ENCODE results near the gene ZSWIM1. TPM values are rescaled to one million over a fixed set of nuclear protein-coding genes. Genes with fewer than 3 reads are reported as not detected.

Gene ZSWIM1
- total and polyA plus RNA-seq, 2 of the 13 experiments (the other 11 are each of a cell fraction or from before 2014, with no cell fraction given): 9.5 to 11.7 TPM

DNA sequence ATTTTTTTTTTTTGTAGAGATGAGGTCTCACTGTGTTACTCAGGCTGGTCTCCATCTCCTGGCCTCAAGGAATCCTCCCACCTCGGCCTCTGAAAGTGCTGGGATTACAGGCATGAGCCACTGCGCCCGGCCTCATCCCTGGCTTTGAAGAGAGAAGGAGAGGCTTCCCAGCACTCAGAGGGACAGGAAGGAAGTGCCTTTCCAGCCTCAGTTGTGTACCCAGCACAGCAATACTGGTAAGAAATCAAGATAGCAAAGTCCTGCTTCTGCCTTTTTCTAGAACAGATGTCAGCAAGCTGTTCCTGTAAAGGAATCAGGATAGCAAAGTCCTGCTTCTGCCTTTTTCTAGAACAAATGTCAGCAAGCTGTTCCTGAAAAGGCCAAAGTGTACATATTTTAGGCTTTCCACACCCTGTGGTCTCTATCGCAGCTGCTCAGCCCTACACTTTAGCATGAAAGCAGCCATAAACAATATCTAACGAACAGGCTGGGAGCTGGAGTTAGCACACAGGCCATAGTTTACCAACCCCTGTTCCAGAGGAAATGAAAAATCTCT, 37.2 kb downstream of the ZSWIM1 start (continued):
- TF ChIP-seq, protein P1, sequence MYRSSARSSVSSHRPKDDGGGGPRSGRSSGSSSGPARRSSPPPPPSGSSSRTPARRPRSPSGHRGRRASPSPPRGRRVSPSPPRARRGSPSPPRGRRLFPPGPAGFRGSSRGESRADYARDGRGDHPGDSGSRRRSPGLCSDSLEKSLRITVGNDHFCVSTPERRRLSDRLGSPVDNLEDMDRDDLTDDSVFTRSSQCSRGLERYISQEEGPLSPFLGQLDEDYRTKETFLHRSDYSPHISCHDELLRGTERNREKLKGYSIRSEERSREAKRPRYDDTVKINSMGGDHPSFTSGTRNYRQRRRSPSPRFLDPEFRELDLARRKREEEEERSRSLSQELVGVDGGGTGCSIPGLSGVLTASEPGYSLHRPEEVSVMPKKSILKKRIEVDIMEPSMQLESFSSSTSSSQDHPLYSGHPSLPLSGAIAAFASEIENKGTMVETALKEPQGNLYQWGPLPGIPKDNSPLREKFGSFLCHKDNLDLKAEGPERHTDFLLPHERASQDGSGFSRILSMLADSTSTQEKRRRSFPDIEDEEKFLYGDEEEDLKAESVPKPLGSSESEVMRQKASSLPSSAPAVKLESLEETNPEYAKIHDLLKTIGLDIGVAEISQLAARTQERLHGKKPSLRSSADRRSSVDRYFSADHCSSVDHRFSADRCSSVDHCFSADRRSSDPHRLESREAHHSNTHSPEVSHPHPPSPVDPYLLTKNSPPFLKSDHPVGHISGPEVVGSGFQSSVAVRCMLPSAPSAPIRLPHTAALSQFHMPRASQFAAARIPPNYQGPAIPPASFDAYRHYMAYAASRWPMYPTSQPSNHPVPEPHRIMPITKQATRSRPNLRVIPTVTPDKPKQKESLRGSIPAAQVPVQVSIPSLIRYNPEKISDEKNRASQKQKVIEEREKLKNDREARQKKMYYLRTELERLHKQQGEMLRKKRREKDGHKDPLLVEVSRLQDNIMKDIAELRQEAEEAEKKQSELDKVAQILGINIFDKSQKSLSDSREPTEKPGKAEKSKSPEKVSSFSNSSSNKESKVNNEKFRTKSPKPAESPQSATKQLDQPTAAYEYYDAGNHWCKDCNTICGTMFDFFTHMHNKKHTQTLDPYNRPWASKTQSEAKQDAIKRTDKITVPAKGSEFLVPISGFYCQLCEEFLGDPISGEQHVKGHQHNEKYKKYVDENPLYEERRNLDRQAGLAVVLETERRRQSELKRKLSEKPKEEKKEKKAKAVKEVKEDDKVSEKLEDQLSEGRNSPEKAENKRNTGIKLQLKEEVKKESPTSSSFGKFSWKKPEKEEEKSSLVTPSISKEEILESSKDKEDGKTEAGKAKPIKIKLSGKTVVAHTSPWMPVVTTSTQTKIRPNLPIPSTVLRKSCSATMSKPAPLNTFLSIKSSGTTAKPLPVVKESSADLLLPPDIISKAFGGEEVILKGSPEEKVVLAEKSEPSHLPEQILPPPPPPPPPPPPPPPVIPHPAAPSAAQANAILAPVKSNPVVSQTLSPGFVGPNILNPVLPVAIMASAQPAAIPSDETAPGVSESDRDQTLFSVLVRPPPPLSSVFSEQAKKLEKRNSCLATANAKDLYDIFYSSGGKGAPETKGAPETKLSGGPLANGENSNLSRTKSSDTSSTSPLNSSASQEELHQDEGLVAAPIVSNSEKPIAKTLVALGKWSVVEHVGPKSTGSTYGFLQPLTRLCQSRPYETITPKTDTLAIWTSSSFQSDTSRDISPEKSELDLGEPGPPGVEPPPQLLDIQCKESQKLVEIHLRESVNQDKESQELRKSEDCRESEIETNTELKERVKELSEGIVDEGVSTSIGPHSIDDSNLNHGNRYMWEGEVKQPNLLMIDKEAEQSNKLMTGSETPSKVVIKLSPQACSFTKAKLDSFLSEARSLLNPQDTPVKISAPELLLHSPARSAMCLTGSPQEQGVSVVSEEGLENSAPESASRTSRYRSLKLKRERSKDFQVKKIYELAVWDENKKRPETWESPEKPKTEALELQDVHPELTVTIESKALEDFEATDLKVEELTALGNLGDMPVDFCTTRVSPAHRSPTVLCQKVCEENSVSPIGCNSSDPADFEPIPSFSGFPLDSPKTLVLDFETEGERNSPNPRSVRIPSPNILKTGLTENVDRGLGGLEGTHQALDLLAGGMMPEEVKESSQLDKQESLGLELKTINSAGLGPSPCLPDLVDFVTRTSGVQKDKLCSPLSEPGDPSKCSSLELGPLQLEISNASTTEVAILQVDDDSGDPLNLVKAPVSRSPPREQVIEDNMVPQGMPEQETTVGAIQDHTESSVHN (CRISPR knock-in tag; IDR thresholded peaks at IDR 0.05): no peak
- TF ChIP-seq NFYB (CRISPR knock-in tag; IDR thresholded peaks at IDR 0.05) (no peak), ZNF256 (CRISPR knock-in tag; conservative IDR thresholded peaks at IDR 0.05) (0 out of 2 replicates have a peak, but pooled peaks have one; percentile 43), ZNF30 (CRISPR knock-in tag; IDR thresholded peaks at IDR 0.05) (0 out of 2 replicates have a peak, but pooled peaks have one; percentile 53), KMT2B (CRISPR knock-in tag; IDR thresholded peaks at IDR 0.05) (no peak), RBM22 (optimal IDR thresholded peaks at IDR 0.05; ENCODE audit: low read length) (no peak), ZNF792 (CRISPR knock-in tag; IDR thresholded peaks at IDR 0.05) (no peak), ZNF431 (CRISPR knock-in tag; IDR thresholded peaks at IDR 0.05; ENCODE audit: borderline replicate concordance, low read depth) (no peak), ZFY (CRISPR knock-in tag; IDR thresholded peaks at IDR 0.05) (peak; percentile 40), TCF12 (IDR thresholded peaks at IDR 0.05) (no peak), TCF12 (CRISPR knock-in tag; IDR thresholded peaks at IDR 0.05) (no peak; the same call in 1 of the 2 replicates), KLF12 (CRISPR knock-in tag; IDR thresholded peaks at IDR 0.05; ENCODE audit: borderline replicate concordance) (peak; percentile 54; the same call in 1 of the 2 replicates), SRSF4 (IDR thresholded peaks at IDR 0.05; ENCODE audit: low read depth, low read length, poor library complexity, severe bottlenecking) (no peak), YEATS2 (CRISPR knock-in tag; IDR thresholded peaks at IDR 0.05; ENCODE audit: borderline replicate concordance) (peak; percentile 12; the same call in 1 of the 2 replicates), CBX2 (IDR thresholded peaks at IDR 0.05; ENCODE audit: low read depth, low read length) (no peak), CBX2 (CRISPR knock-in tag; IDR thresholded peaks at IDR 0.05; ENCODE audit: low read depth) (no peak), RARG (CRISPR knock-in tag; IDR thresholded peaks at IDR 0.05; ENCODE audit: low read depth) (no peak)
- TF ChIP-seq, protein P2, sequence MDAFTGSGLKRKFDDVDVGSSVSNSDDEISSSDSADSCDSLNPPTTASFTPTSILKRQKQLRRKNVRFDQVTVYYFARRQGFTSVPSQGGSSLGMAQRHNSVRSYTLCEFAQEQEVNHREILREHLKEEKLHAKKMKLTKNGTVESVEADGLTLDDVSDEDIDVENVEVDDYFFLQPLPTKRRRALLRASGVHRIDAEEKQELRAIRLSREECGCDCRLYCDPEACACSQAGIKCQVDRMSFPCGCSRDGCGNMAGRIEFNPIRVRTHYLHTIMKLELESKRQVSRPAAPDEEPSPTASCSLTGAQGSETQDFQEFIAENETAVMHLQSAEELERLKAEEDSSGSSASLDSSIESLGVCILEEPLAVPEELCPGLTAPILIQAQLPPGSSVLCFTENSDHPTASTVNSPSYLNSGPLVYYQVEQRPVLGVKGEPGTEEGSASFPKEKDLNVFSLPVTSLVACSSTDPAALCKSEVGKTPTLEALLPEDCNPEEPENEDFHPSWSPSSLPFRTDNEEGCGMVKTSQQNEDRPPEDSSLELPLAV (CRISPR knock-in tag; conservative IDR thresholded peaks at IDR 0.05; ENCODE audit: low read depth): no peak
- TF ChIP-seq, protein P3, sequence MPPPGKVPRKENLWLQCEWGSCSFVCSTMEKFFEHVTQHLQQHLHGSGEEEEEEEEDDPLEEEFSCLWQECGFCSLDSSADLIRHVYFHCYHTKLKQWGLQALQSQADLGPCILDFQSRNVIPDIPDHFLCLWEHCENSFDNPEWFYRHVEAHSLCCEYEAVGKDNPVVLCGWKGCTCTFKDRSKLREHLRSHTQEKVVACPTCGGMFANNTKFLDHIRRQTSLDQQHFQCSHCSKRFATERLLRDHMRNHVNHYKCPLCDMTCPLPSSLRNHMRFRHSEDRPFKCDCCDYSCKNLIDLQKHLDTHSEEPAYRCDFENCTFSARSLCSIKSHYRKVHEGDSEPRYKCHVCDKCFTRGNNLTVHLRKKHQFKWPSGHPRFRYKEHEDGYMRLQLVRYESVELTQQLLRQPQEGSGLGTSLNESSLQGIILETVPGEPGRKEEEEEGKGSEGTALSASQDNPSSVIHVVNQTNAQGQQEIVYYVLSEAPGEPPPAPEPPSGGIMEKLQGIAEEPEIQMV (CRISPR knock-in tag; IDR thresholded peaks at IDR 0.05; ENCODE audit: low read depth): no peak
- TF ChIP-seq, protein P4, sequence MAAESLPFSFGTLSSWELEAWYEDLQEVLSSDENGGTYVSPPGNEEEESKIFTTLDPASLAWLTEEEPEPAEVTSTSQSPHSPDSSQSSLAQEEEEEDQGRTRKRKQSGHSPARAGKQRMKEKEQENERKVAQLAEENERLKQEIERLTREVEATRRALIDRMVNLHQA (CRISPR knock-in tag; IDR thresholded peaks at IDR 0.05): no peak
